ENCODE data around the gene TMEM191C.

GRCh38 chr22:21446128-21446826 is 20.9 kb upstream of the TMEM191C start:
- TF ChIP-seq CTCF (IDR thresholded peaks at IDR 0.05; ENCODE audit: low read length) (no peak), EZH2 (IDR thresholded peaks at IDR 0.05; ENCODE audit: borderline replicate concordance, low read length) (no peak)
